ENCODE measurements around the gene SMR3B.

GRCh38 chr4:70437197-70437596 lies 54.3 kb downstream of the SMR3B start:
- TF ChIP-seq CTCF (optimal IDR thresholded peaks at IDR 0.05 in 1 of 3, IDR thresholded peaks at IDR 0.05 in 1 of 3, conservative IDR thresholded peaks at IDR 0.05 in 1 of 3; ENCODE audit: extremely low read depth in 1 of 3, insufficient read depth in 2 of 3, low read length in 3 of 3), result no peak
- TF ChIP-seq EZH2 (IDR thresholded peaks at IDR 0.05; ENCODE audit: low read length), result no peak
